Measurements from ENCODE around the gene RCBTB2.

DNA sequence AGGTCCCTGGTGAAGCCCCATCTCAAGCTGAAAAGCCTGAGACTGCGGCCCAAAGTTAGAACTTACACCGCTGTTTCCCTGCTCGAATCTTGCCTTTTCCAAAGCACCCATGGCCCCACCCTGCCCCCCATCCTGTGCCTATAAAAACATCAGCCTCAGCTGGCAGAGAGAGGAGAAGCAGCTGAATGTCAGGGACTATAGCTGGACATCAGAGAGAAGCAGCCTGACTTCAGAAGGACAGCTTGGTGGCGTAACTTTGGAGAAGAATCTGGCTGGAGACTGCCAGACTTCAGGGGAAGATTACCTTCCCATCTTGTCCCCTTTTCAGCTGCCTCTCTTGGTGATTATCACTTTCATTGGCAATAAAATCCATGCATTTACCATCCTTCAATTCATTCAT is 9.3 kb upstream of the RCBTB2 start:
- TF ChIP-seq, protein P1, sequence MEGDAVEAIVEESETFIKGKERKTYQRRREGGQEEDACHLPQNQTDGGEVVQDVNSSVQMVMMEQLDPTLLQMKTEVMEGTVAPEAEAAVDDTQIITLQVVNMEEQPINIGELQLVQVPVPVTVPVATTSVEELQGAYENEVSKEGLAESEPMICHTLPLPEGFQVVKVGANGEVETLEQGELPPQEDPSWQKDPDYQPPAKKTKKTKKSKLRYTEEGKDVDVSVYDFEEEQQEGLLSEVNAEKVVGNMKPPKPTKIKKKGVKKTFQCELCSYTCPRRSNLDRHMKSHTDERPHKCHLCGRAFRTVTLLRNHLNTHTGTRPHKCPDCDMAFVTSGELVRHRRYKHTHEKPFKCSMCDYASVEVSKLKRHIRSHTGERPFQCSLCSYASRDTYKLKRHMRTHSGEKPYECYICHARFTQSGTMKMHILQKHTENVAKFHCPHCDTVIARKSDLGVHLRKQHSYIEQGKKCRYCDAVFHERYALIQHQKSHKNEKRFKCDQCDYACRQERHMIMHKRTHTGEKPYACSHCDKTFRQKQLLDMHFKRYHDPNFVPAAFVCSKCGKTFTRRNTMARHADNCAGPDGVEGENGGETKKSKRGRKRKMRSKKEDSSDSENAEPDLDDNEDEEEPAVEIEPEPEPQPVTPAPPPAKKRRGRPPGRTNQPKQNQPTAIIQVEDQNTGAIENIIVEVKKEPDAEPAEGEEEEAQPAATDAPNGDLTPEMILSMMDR (IDR thresholded peaks at IDR 0.05; ENCODE audit: insufficient read depth, low read depth, low read length), result no peak
- TF ChIP-seq EZH2 (IDR thresholded peaks at IDR 0.05; ENCODE audit: insufficient read depth, low read length), result no peak
